Measurements from ENCODE around the gene PDCL2. TPM values are rescaled to one million over a fixed set of nuclear protein-coding genes. Genes with fewer than 3 reads are reported as not detected.

Gene PDCL2
- total and polyA plus RNA-seq, 9 of the 15 experiments (the other 6 are each of a cell fraction or from before 2014, with no cell fraction given) = 0.62 to 2.5 (median 1.2) TPM

DNA sequence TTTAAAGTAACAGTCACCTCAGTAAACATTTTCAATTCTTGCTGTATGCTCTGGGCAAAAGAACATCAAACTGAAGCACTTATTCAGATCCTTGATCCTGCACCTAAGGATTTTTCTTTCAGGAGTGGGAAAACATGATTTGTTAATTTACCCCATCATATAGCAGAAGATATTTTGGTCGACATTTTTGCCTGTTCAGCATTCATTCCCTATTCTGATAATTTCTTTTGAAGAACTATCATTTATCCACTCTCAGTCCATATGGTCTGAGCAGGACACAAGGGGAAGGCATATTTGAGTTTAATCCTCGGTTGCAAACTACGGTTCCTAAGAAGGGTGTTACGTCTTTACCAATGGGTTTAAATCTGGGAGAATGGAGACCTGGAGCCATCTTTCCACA, 44.1 kb downstream of the PDCL2 start:
- Histone ChIP-seq H3K4me3 (no peak overlapping the region), H3K4me2 (ENCODE audit: insufficient read depth, low read length) (peak overlapping the region; percentile 80; the same call in 1 of the 2 replicates), H3K4me1 (replicated peaks in 1 of 2; ENCODE audit: control insufficient read depth in 2 of 2, insufficient read depth in 2 of 2, low read length in 2 of 2) (peaks cover 9 to 24% of the 10 kb centered on the region in 2 experiments; a peak in 4 of 5 replicates), H4K20me1 (replicated peaks; ENCODE audit: control insufficient read depth, insufficient read depth, low read length) (no peaks in the 10 kb centered on the region), H3K27ac (ENCODE audit: extremely low read depth, low read depth, low read length) (no peak overlapping the region), H3K9me3 (replicated peaks; ENCODE audit: control insufficient read depth, insufficient read depth, low read depth, low read length) (no peaks in the 10 kb centered on the region), H3K36me3 (ENCODE audit: control insufficient read depth, insufficient read depth, low read length) (no peaks in the 10 kb centered on the region), H3K27me3 (ENCODE audit: control insufficient read depth in 2 of 2, insufficient read depth in 2 of 2, low read length in 2 of 2) (no peaks in the 10 kb centered on the region), H3K79me2 (ENCODE audit: control insufficient read depth, insufficient read depth, low read length) (peaks cover 31% of the 10 kb centered on the region), H3K9me1 (ENCODE audit: control insufficient read depth, insufficient read depth, low read length) (no peaks in the 10 kb centered on the region), H3K9ac (ENCODE audit: insufficient read depth in 1 of 2, low read depth in 2 of 2, low read length in 2 of 2) (no peak overlapping the region), H2AFZ (ENCODE audit: low read depth, low read length) (peak overlapping the region; percentile 82; the same call in 1 of the 2 replicates)
- no peak for ATAC-seq
- FAIRE-seq = no peak
- 79% methylated on average over 4 of the region's 4 CpGs for WGBS (ENCODE audit: insufficient coverage, low coverage, missing lambda C conversion rate)
- in situ Hi-C loops (cut with MboI) (loop anchor here (10.0 kb wide), 1 partner anchor 203 kb away; the partner anchor contains the start of gene SRD5A3), intact Hi-C loops (cut with micrococcal nuclease) (loop anchor here (2.0 to 10.0 kb wide), 6 partner anchors 89 to 363 kb away; partner anchors contain the start of genes NMU and SRD5A3)
- no TSS peak for BruUV-seq (replicated peaks)
- TF ChIP-seq IFI16 (CRISPR knock-in tag; IDR thresholded peaks at IDR 0.05) (no peak), MAFG (tag; conservative IDR thresholded peaks at IDR 0.05) (0 out of 2 replicates have a peak, but pooled peaks have one; percentile 26), C11orf30 (IDR thresholded peaks at IDR 0.05; ENCODE audit: low read depth) (peak; percentile 66), FOXJ2 (tag; IDR thresholded peaks at IDR 0.05) (0 out of 2 replicates have a peak, but pooled peaks have one; percentile 26), SAFB (IDR thresholded peaks at IDR 0.05; ENCODE audit: borderline replicate concordance, low read depth, low read length) (no peak), ZNF316 (IDR thresholded peaks at IDR 0.05) (peak; percentile 82)
- ChIA-PET POLR2A (no interaction called here), CTCF (ENCODE audit: low intra/inter-chr PET ratio) (no interaction called here)
- no peak for DNase-seq (ENCODE audit: extremely low read depth in 1 of 4, low spot score in 3 of 4)

DNA sequence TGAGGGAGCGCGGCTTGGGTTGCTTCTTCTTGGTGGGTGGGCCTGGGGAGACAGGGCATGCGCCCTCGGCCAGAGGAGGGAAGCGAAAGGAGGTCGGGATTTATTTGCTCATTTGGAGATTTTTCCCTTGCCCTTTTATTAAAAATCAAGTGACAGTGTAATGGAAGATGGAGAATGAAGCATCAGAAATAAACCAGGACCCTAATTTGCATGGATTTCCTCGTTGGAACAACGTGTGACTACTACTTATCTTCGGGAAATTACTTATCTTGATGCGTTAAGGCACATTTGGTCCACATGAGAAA, 44.6 kb downstream of the PDCL2 start:
- H3K9ac ChIP-seq (ENCODE audit: insufficient read depth in 1 of 2, low read depth in 2 of 2, low read length in 2 of 2) = peak overlapping the region; percentile 57 to 95
- in situ Hi-C loops (cut with MboI) (loop anchor here (10.0 kb wide), 1 partner anchor 203 kb away; the partner anchor contains the start of gene SRD5A3), intact Hi-C loops (cut with micrococcal nuclease) (loop anchor here (2.0 to 10.0 kb wide), 6 partner anchors 90 to 363 kb away; partner anchors contain the start of genes NMU and SRD5A3)
- ATAC-seq (no peak), DNase-seq (ENCODE audit: extremely low read depth in 1 of 4, low spot score in 3 of 4) (no peak), FAIRE-seq (no peak)
- H3K4me2 ChIP-seq (ENCODE audit: insufficient read depth, low read length) = peak overlapping the region; percentile 80
- BruUV-seq (replicated peaks) = no TSS peak
- WGBS (ENCODE audit: insufficient coverage, low coverage, missing lambda C conversion rate) = 3% methylated on average over 10 of the region's 10 CpGs
- H3K9me1 ChIP-seq (ENCODE audit: control insufficient read depth, insufficient read depth, low read length) = no peaks in the 10 kb centered on the region
- H3K4me3 ChIP-seq = peak overlapping the region; percentile 50
- peaks cover 9 to 27% of the 10 kb centered on the region in 2 experiments; a peak in 4 of 5 replicates for H3K4me1 ChIP-seq (replicated peaks in 1 of 2; ENCODE audit: control insufficient read depth in 2 of 2, insufficient read depth in 2 of 2, low read length in 2 of 2)
- H2AFZ ChIP-seq (ENCODE audit: low read depth, low read length) = peak overlapping the region; percentile 82
- peaks cover 36% of the 10 kb centered on the region for H3K79me2 ChIP-seq (ENCODE audit: control insufficient read depth, insufficient read depth, low read length)
- H3K27ac ChIP-seq (ENCODE audit: extremely low read depth, low read depth, low read length) = peak overlapping the region; percentile 91; the same call in 2 of the 3 replicates
- ChIA-PET POLR2A (no interaction called here), CTCF (ENCODE audit: low intra/inter-chr PET ratio) (no interaction called here)
- H4K20me1 ChIP-seq (replicated peaks; ENCODE audit: control insufficient read depth, insufficient read depth, low read length) = no peaks in the 10 kb centered on the region
- no peaks in the 10 kb centered on the region for H3K36me3 ChIP-seq (ENCODE audit: control insufficient read depth, insufficient read depth, low read length)
- no peaks in the 10 kb centered on the region for H3K9me3 ChIP-seq (replicated peaks; ENCODE audit: control insufficient read depth, insufficient read depth, low read depth, low read length)
- H3K27me3 ChIP-seq (ENCODE audit: control insufficient read depth in 2 of 2, insufficient read depth in 2 of 2, low read length in 2 of 2) = no peaks in the 10 kb centered on the region

Data from K562 (cell line).